Muscle of leg (tissue), 11 donors: Measurements from ENCODE around the gene PHF21B. TPM values are rescaled to one million over a fixed set of nuclear protein-coding genes. Genes with fewer than 3 reads are reported as not detected.

Experiments
- DNase-seq: peaks from one replicate; pipeline ENCODE4 v3.0.0; 2013
- H3K27ac ChIP-seq: one replicate; pipeline ENCODE4 v1.5.1; 2013; ENCODE audit warnings: mild to moderate bottlenecking, low read length, control low read depth
- H3K27me3 ChIP-seq: one replicate; pipeline ENCODE4 v1.6.1; 2013; ENCODE audit warnings: low read length; ENCODE audit not compliant: control insufficient read depth, insufficient read depth
- H3K36me3 ChIP-seq: one replicate; pipeline ENCODE4 v1.6.1; 2013; ENCODE audit warnings: low read length; ENCODE audit not compliant: control insufficient read depth, insufficient read depth
- H3K4me1 ChIP-seq: one replicate; pipeline ENCODE4 v1.6.1; 2013; ENCODE audit warnings: low read length; ENCODE audit not compliant: control insufficient read depth, insufficient read depth
- H3K4me3 ChIP-seq: one replicate; pipeline ENCODE4 v1.5.1; 2013; ENCODE audit warnings: low read length, control low read depth
- H3K9me3 ChIP-seq: replicated peaks from 2 replicates; pipeline ENCODE4 v1.6.1; 2013; ENCODE audit warnings: low read depth, low read length; ENCODE audit not compliant: control insufficient read depth
- WGBS: methylation state at CpG from one replicate; pipeline ENCODE4 v1.1.5; 2013; ENCODE audit warnings: missing lambda C conversion rate; ENCODE audit not compliant: insufficient coverage; 5-methylcytosine and 5-hydroxymethylcytosine counted together
- polyA plus RNA-seq, 8 donors: library from polyadenylated mRNA; unstranded; fragments of 120-200 nt; gene quantifications; one replicate each; pipeline versions ENCODE4 v1.2.1 to v1.2.3, GENCODE V29; 2013; ENCODE audit warnings: inconsistent platforms in 1 of 8, low replicate concordance in 1 of 8; ENCODE audit not compliant: insufficient read length in 8 of 8, insufficient read depth in 1 of 8
- total RNA-seq: library from RNA; stranded (reverse); fragments of 120-200 nt; gene quantifications from one replicate; pipeline ENCODE4 v1.2.4, GENCODE V29; 2013

PHF21B gene
- total and polyA plus RNA-seq, 9 donors, result 0.22 to 0.71 (median 0.49) TPM

GRCh38 chr22:44938886-44939285, 70.9 kb downstream of the PHF21B start:
- no peak overlapping the region for H3K27ac ChIP-seq
- H3K27me3 ChIP-seq, result peaks cover 12% of the 10 kb centered on the region
- H3K4me1 ChIP-seq, result no peaks in the 10 kb centered on the region
- no peaks in the 10 kb centered on the region for H3K9me3 ChIP-seq
- DNase-seq, result peak; percentile 18
- 31% methylated on average over 10 of the region's 14 CpGs for WGBS
- H3K4me3 ChIP-seq, result no peak overlapping the region
- H3K36me3 ChIP-seq, result no peaks in the 10 kb centered on the region

DNA sequence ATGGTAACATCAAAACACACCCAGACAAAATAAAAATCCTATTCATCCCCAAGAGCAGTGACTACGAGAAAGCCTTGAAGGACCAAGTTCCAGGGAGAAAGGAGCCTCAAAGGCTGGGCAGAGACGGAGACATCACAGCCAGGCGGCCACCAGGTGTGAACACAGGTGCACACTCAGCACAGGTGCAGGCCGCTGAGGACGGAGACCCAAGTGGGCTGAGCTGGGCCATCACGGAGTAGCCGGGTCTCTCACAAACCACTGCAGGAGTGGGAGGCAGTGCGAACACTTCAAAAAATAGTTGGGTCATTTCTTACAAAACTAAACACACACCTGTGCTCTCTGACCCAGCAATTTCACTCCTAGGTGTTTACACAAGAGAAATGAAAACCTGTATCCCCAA, 72.6 kb downstream of the PHF21B start:
- H3K4me1 ChIP-seq, result no peaks in the 10 kb centered on the region
- H3K27ac ChIP-seq, result no peak overlapping the region
- WGBS, result 45% methylated on average over 6 of the region's 8 CpGs
- H3K36me3 ChIP-seq, result no peaks in the 10 kb centered on the region
- no peak overlapping the region for H3K4me3 ChIP-seq
- DNase-seq, result no peak
- H3K27me3 ChIP-seq, result peaks cover 10% of the 10 kb centered on the region
- no peaks in the 10 kb centered on the region for H3K9me3 ChIP-seq

DNA sequence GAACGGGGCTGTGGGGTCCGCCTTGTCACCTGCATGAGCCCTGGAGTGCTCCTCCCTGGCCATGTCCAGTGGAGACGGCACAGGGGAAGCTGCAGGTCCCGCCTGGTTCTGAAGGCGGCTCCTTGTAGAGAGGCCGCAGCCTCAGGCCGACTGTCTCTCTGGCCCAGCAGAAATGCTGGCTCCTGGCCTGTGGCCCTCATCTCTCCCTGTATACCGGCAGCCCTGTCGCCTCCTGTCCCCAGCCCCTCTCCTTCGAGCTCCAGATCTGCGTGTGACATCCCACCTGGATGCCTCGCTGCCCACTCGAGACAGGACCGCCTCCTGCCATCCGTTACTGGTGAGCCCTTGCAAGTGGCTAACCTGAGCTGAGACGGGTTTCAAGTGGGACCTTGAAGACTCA, 73.6 kb downstream of the PHF21B start:
- Histone ChIP-seq H3K27ac (no peak overlapping the region), H3K27me3 (peaks cover 9% of the 10 kb centered on the region), H3K4me3 (no peak overlapping the region)

DNA sequence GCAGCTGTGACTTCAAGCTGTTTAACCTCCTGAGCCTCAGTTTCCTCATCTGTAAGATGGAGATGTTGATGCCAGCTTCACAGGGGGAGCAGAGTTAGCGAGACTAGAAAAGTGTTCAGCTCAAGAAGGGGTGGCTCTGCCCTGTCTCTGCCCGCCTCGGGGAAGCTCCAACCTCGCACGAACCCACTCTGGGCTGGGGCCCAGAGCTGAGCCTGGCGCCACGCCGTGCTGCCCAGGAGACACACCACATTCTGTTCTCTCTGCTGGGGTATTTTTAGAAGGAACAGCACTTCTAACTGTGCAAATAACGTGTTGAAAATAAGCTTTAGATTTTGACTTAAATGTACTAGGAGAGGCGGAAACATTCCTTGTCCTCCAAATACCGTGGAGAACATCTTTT, 74.1 kb downstream of the PHF21B start:
- peaks cover 10% of the 10 kb centered on the region for H3K27me3 ChIP-seq
- no peaks in the 10 kb centered on the region for H3K36me3 ChIP-seq
- no peak overlapping the region for H3K4me3 ChIP-seq
- 80% methylated on average over 6 of the region's 11 CpGs for WGBS
- no peak for DNase-seq
- no peak overlapping the region for H3K27ac ChIP-seq
- peaks cover 11% of the 10 kb centered on the region for H3K4me1 ChIP-seq
- H3K9me3 ChIP-seq, result no peaks in the 10 kb centered on the region

More for the DNA sequence above, 73.6 kb downstream of the PHF21B start:
- WGBS, result 77% methylated on average over 14 of the region's 16 CpGs
- Histone ChIP-seq H3K9me3 (no peaks in the 10 kb centered on the region), H3K4me1 (peaks cover 6% of the 10 kb centered on the region), H3K36me3 (no peaks in the 10 kb centered on the region)
- DNase-seq, result no peak

GRCh38 chr22:44934454-44934735, 75.4 kb downstream of the PHF21B start:
- no peak for DNase-seq
- no peak overlapping the region for H3K27ac ChIP-seq
- peaks cover 11% of the 10 kb centered on the region for H3K4me1 ChIP-seq
- no peak overlapping the region for H3K4me3 ChIP-seq
- WGBS, result 64% methylated on average over 5 of the region's 6 CpGs
- no peaks in the 10 kb centered on the region for H3K36me3 ChIP-seq
- H3K27me3 ChIP-seq, result peaks cover 7% of the 10 kb centered on the region
- H3K9me3 ChIP-seq, result no peaks in the 10 kb centered on the region

- no peaks in the 10 kb centered on the region for H3K9me3 ChIP-seq
- H3K27me3 ChIP-seq, result peaks cover 7% of the 10 kb centered on the region
- no peaks in the 10 kb centered on the region for H3K36me3 ChIP-seq
- H3K27ac ChIP-seq, result no peak overlapping the region
- no peak for DNase-seq
- H3K4me3 ChIP-seq, result no peak overlapping the region
- WGBS, result 53% methylated on average over 13 of the region's 22 CpGs
- H3K4me1 ChIP-seq, result peaks cover 11% of the 10 kb centered on the region
Observed at GRCh38 chr22:44933666-44934453, 75.9 kb downstream of the PHF21B start.

DNA sequence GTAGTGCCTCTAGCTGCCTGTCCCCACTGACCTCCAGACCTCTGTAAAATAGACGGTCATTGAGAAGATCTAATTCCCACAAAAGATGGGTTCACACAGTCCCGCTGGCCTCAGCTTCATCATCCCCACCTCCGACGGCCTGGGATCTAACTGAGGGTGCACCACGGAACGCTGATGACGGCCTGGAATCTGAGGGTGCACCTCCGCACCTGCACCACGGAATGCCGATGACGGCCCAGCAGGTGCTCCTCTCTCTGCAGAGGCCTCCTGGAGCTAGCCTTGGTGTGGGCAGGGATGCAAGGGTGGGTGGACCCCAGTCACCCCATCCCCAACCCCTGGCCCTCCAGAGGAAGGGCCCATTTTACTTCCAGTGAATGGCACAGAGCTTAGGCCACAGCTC, 77.3 kb downstream of the PHF21B start:
- H3K36me3 ChIP-seq, result no peaks in the 10 kb centered on the region
- no peak for DNase-seq
- WGBS, result 60% methylated on average over 1 of the region's 11 CpGs
- H3K4me3 ChIP-seq, result no peak overlapping the region
- no peaks in the 10 kb centered on the region for H3K9me3 ChIP-seq
- peaks cover 13% of the 10 kb centered on the region for H3K4me1 ChIP-seq
- H3K27ac ChIP-seq, result no peak overlapping the region
- peaks cover 11% of the 10 kb centered on the region for H3K27me3 ChIP-seq

DNA sequence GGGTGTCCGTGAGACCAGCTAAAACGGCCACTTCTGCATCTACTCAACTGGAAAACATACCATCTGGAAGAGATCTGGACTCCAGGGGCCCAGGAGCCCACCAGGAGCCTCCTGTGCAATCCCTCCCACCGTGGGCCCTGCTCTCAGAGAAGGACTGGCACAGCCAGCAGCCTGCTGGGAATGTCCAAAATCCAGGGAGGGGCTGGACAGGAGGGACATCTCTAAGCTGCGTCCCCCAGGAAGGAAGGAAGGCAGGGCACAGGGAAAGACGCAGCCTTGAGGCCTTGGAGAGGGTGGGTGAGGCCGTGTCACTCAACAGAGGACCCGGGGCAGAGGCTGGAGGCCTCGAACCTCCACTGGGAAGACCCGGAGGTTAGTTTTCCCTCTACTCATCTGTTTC, 78.0 kb downstream of the PHF21B start:
- peaks cover 14% of the 10 kb centered on the region for H3K4me1 ChIP-seq
- H3K36me3 ChIP-seq, result no peaks in the 10 kb centered on the region
- no peaks in the 10 kb centered on the region for H3K9me3 ChIP-seq
- 47% methylated on average over 2 of the region's 9 CpGs for WGBS
- DNase-seq, result no peak
- peaks cover 17% of the 10 kb centered on the region for H3K27me3 ChIP-seq
- H3K27ac ChIP-seq, result no peak overlapping the region
- no peak overlapping the region for H3K4me3 ChIP-seq

- no peak overlapping the region for H3K27ac ChIP-seq
- H3K36me3 ChIP-seq, result no peaks in the 10 kb centered on the region
- peaks cover 14% of the 10 kb centered on the region for H3K4me1 ChIP-seq
- peaks cover 19% of the 10 kb centered on the region for H3K27me3 ChIP-seq
- H3K4me3 ChIP-seq, result no peak overlapping the region
- WGBS, result 54% methylated on average over 18 of the region's 26 CpGs
- H3K9me3 ChIP-seq, result no peaks in the 10 kb centered on the region
- peak; percentile 41 for DNase-seq
Observed at GRCh38 chr22:44931077-44931540, 78.7 kb downstream of the PHF21B start.

DNA sequence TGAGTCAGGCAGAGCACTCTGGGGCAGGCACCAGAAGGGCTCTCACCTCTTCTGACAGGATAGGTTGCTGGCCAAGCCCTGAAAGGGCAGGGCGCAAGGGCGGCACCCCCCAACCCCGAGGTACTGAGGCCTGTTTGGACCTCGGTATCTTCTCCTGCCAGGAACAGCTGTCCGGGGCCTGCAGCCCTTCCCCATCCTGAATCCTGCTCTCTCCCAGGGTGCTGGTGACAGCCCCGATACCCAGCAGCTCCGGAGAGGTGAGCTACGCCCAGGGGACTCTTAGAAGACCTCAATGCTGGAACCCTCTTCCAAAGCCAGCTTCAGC, 79.1 kb downstream of the PHF21B start:
- DNase-seq, result no peak
- 80% methylated on average over 8 of the region's 8 CpGs for WGBS
- H3K4me1 ChIP-seq, result peaks cover 14% of the 10 kb centered on the region
- no peak overlapping the region for H3K27ac ChIP-seq
- H3K27me3 ChIP-seq, result peaks cover 18% of the 10 kb centered on the region
- H3K36me3 ChIP-seq, result no peaks in the 10 kb centered on the region
- no peak overlapping the region for H3K4me3 ChIP-seq
- H3K9me3 ChIP-seq, result no peaks in the 10 kb centered on the region
